PC-3 (cell line): ENCODE results near the gene POU4F1.

Experiments
- EZH2 ChIP-seq: fragments of 300-600 bp; sonication (generic); IDR thresholded peaks from one replicate; pipeline ENCODE4 v1.6.1; 2017; ENCODE audit warnings: antibody characterized with exemption, mild to moderate bottlenecking, low read length; ENCODE audit not compliant: unreplicated experiment
- EZH2phosphoT487 ChIP-seq: fragments of 300-600 bp; sonication (generic); IDR thresholded peaks from 2 replicates; pipeline ENCODE4 v1.6.1; 2018; ENCODE audit warnings: mild to moderate bottlenecking, antibody characterized with exemption, low read length, borderline replicate concordance
- TF ChIP-seq, protein P1 (sequence below): fragments of 300-600 bp; sonication (generic); conservative IDR thresholded peaks from 2 replicates; pipeline ENCODE4 v1.5.1; 2017; ENCODE audit warnings: antibody characterized with exemption, low read depth, mild to moderate bottlenecking, low read length

DNA sequence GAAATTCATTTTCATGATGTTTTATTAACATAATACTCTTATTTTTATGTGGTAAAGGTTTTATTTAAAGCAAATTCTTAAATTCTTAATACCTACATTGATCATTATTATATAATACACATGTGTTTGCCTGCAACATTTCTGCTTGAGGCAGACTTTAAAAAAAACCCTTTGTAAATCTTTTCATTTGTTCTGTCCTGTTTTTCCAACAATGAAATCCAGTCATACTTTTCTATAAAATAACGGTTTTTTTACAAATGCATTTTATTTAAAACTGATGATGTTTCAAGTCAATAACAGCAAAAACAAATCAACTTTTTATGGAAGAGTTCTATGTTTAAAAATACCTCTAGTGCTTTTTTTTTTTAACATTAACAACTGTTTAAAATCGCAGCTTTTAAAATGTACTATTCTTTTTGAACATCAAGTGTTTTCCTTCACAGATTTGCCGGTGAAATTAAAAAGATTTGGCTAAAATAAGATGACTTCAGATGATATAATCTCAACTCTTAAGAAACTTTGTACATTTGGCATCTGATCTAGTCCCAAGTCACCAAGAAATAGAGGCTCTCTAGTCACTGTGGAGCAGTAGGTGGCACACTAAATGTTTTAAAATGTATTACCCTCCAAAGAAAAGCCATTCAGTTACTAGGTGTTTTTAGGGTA, 5.1 kb downstream of the POU4F1 start:
- TF ChIP-seq, protein P1, sequence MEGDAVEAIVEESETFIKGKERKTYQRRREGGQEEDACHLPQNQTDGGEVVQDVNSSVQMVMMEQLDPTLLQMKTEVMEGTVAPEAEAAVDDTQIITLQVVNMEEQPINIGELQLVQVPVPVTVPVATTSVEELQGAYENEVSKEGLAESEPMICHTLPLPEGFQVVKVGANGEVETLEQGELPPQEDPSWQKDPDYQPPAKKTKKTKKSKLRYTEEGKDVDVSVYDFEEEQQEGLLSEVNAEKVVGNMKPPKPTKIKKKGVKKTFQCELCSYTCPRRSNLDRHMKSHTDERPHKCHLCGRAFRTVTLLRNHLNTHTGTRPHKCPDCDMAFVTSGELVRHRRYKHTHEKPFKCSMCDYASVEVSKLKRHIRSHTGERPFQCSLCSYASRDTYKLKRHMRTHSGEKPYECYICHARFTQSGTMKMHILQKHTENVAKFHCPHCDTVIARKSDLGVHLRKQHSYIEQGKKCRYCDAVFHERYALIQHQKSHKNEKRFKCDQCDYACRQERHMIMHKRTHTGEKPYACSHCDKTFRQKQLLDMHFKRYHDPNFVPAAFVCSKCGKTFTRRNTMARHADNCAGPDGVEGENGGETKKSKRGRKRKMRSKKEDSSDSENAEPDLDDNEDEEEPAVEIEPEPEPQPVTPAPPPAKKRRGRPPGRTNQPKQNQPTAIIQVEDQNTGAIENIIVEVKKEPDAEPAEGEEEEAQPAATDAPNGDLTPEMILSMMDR, result no peak
- TF ChIP-seq EZH2 (no peak), EZH2phosphoT487 (no peak)
